Activated CD4-positive, alpha-beta T cell treated with anti-CD3 and anti-CD28 coated beads, Interleukin-2, amount 50 U/mL, for 1 hour (primary cell): ENCODE results near the gene BSX.

Experiments used
- DNase-seq: peaks from one replicate; pipeline ENCODE4 v3.0.0-alpha.2; 2020

BSX gene

GRCh38 chr11:122981388-122982264 is at the start of gene BSX:
TSS of gene BSX (minus strand) at chr11:122981834. CDS start at chr11:122981671, 163 bp downstream.
- DNase-seq = peak; percentile 43

GRCh38 chr11:123030517-123030916 is 48.9 kb upstream of the BSX start:
- no peak for DNase-seq

GRCh38 chr11:123020968-123021367 is 39.3 kb upstream of the BSX start:
- peak; percentile 4 for DNase-seq

- no peak for DNase-seq
Measured at GRCh38 chr11:123018702-123019101, 37.1 kb upstream of the BSX start.

- DNase-seq = no peak
Measured at GRCh38 chr11:123011510-123011909, 29.9 kb upstream of the BSX start.

GRCh38 chr11:123006860-123007542 is 25.4 kb upstream of the BSX start:
- no peak for DNase-seq

- no peak for DNase-seq
Measured at GRCh38 chr11:123000721-123001120, 19.1 kb upstream of the BSX start.

- no peak for DNase-seq
Measured at GRCh38 chr11:122998727-122999366, 17.2 kb upstream of the BSX start.

- no peak for DNase-seq
Measured at GRCh38 chr11:122995526-122995925, 13.9 kb upstream of the BSX start.

- DNase-seq = no peak
Measured at GRCh38 chr11:122984186-122985011, 2.8 kb upstream of the BSX start.

- DNase-seq = no peak
Measured at GRCh38 chr11:122983438-122984185, 2.0 kb upstream of the BSX start.

- no peak for DNase-seq
Measured at GRCh38 chr11:122979815-122980595, 1.6 kb downstream of the BSX start.

- DNase-seq = no peak
Measured at GRCh38 chr11:122979103-122979814, 2.4 kb downstream of the BSX start.

- DNase-seq = no peak
Measured at GRCh38 chr11:122978299-122978620, 3.4 kb downstream of the BSX start.

- no peak for DNase-seq
Measured at GRCh38 chr11:122977470-122978298, 4.0 kb downstream of the BSX start.

GRCh38 chr11:122976734-122977469 is 4.7 kb downstream of the BSX start:
- DNase-seq = no peak

- DNase-seq = no peak
Measured at GRCh38 chr11:122976061-122976733, 5.4 kb downstream of the BSX start.

GRCh38 chr11:122963961-122964360 is 17.7 kb downstream of the BSX start:
- DNase-seq = no peak
